Endothelial cell of umbilical vein (primary cell): ENCODE results near the gene SAPCD2. TPM values are rescaled to one million over a fixed set of nuclear protein-coding genes. Genes with fewer than 3 reads are reported as not detected.

Experiments
- BruUV-seq: library from RNA; stranded (reverse); fragments of 400-500 nt; replicated peaks from 2 replicates; lab custom pipeline; 2021; lab: Mats Ljungman, UMichigan
- CTCF ChIA-PET: fragments of 300-600, 350-600 bp; sonication (Branson Sonifier 250); formaldehyde crosslinking; loops from one replicate; lab custom pipeline; 2021; ENCODE audit warnings: antibody characterized with exemption, inconsistent platforms; lab: Charles Lee
- POLR2A ChIA-PET: fragments of 300-600, 350-600 bp; sonication (Branson Sonifier 250); formaldehyde crosslinking; loops from one replicate; lab custom pipeline; 2021; ENCODE audit warnings: antibody characterized with exemption, inconsistent platforms; lab: Charles Lee
- DNase-seq: peaks from one replicate; pipeline ENCODE4 v3.0.0-alpha.2; 2011; ENCODE audit warnings: low read depth, low spot score
- FAIRE-seq: peaks from 2 replicates; lab custom pipeline; 2011; peaks lifted over from hg19 to GRCh38; lab: Jason Lieb, UNC
- H2AFZ ChIP-seq: 2 replicates; pipeline ENCODE4 v1.6.0; 2012; ENCODE audit warnings: low read depth, low read length, control low read depth, inconsistent platforms
- H3K27ac ChIP-seq: 2 replicates; pipeline ENCODE4 v1.5.1; 2011; ENCODE audit warnings: low read depth, mild to moderate bottlenecking, control low read depth, low read length, moderate library complexity; ENCODE audit not compliant: insufficient read depth
- H3K27me3 ChIP-seq, 2 experiments: 2 replicates each; pipeline versions ENCODE4 v1.6.0 to v1.6.1; 2011; ENCODE audit warnings: low read length in 2 of 2, mixed read lengths in 1 of 2; ENCODE audit not compliant: control insufficient read depth in 2 of 2, insufficient read depth in 2 of 2
- H3K36me3 ChIP-seq, 2 experiments: 2 replicates in 1 of 2; 3 replicates in 1 of 2; pipeline ENCODE4 v1.5.1; 2011; ENCODE audit warnings: low read length in 2 of 2, mild to moderate bottlenecking in 1 of 2, moderate library complexity in 1 of 2; ENCODE audit not compliant: control insufficient read depth in 2 of 2, insufficient read depth in 2 of 2; ENCODE audit errors: extremely low read depth in 1 of 2
- H3K4me1 ChIP-seq: 3 replicates; pipeline ENCODE4 v1.5.1; 2011; ENCODE audit warnings: mild to moderate bottlenecking, low read length; ENCODE audit not compliant: control insufficient read depth, insufficient read depth; ENCODE audit errors: extremely low read depth
- H3K4me2 ChIP-seq: 2 replicates; pipeline ENCODE4 v1.6.1; 2011; ENCODE audit warnings: low read length, control low read depth, mixed read lengths; ENCODE audit not compliant: insufficient read depth
- H3K4me3 ChIP-seq, 3 experiments: fragments of 200-600 bp in 1 of 3; sonication (generic), shearing (Covaris generic) in 1 of 3; replicated peaks in 1 of 3; 2 replicates each; pipeline ENCODE4 v1.5.1; 2011 to 2016; ENCODE audit warnings: control low read depth in 3 of 3, low read length in 3 of 3, mild to moderate bottlenecking in 2 of 3, inconsistent platforms in 1 of 3, low read depth in 1 of 3, moderate library complexity in 1 of 3; ENCODE audit not compliant: insufficient read depth in 1 of 3
- H3K79me2 ChIP-seq: 2 replicates; pipeline ENCODE4 v1.6.0; 2012; ENCODE audit warnings: low read length, inconsistent platforms; ENCODE audit not compliant: control insufficient read depth, insufficient read depth
- H3K9ac ChIP-seq: replicated peaks from 2 replicates; pipeline ENCODE3; 2011; ENCODE audit warnings: low read length, control low read depth; ENCODE audit not compliant: insufficient read depth; ENCODE audit errors: extremely low read depth
- H3K9me1 ChIP-seq: replicated peaks from 3 replicates; pipeline ENCODE4 v1.6.0; 2011; ENCODE audit warnings: mild to moderate bottlenecking, low read length; ENCODE audit not compliant: control insufficient read depth, insufficient read depth; ENCODE audit errors: extremely low read depth
- H3K9me3 ChIP-seq: replicated peaks from 2 replicates; pipeline ENCODE4 v1.5.1; 2012; ENCODE audit warnings: low read length, inconsistent platforms; ENCODE audit not compliant: control insufficient read depth, insufficient read depth
- H4K20me1 ChIP-seq: replicated peaks from 2 replicates; pipeline ENCODE3; 2011; ENCODE audit warnings: mild to moderate bottlenecking, low read length; ENCODE audit not compliant: control insufficient read depth, insufficient read depth; ENCODE audit errors: extremely low read depth
- EZH2 ChIP-seq: IDR thresholded peaks from 2 replicates; pipeline ENCODE4 v1.6.1; 2012; ENCODE audit warnings: borderline replicate concordance, low read depth, mild to moderate bottlenecking, moderate library complexity, low read length, inconsistent platforms; ENCODE audit not compliant: severe bottlenecking
- FOS ChIP-seq: IDR thresholded peaks from 2 replicates; pipeline ENCODE4 v1.6.1; 2011; ENCODE audit warnings: mild to moderate bottlenecking, low read length, moderate library complexity, borderline replicate concordance; ENCODE audit not compliant: insufficient read depth
- GATA2 ChIP-seq: IDR thresholded peaks from 2 replicates; pipeline ENCODE4 v1.7.0; 2011; ENCODE audit warnings: low read depth, mild to moderate bottlenecking, moderate library complexity, mixed read lengths, low read length; ENCODE audit not compliant: insufficient read length, insufficient read depth
- JUN ChIP-seq: IDR thresholded peaks from 2 replicates; pipeline ENCODE4 v1.6.1; 2011; ENCODE audit warnings: borderline replicate concordance, low read depth; ENCODE audit not compliant: insufficient read length, insufficient read depth
- MYC ChIP-seq: IDR thresholded peaks from one replicate; pipeline ENCODE4 v1.6.1; 2011; ENCODE audit warnings: mild to moderate bottlenecking, low read depth, low read length
- POLR2A ChIP-seq: IDR thresholded peaks from 2 replicates; pipeline ENCODE4 v1.6.1; 2012; ENCODE audit warnings: low read depth, mild to moderate bottlenecking, control low read depth, low read length
- POLR2AphosphoS5 ChIP-seq: IDR thresholded peaks from 2 replicates; pipeline ENCODE4 v1.6.1; 2012; ENCODE audit warnings: low read depth, mild to moderate bottlenecking, control low read depth, low read length, moderate library complexity; ENCODE audit not compliant: insufficient read depth
- dilution Hi-C: fragments of 300-500 bp; cut with MboI; formaldehyde crosslinking; loops from one replicate; pipeline ENCODE4 v1.15.0; 2019; ENCODE audit warnings: low sequenced_read_pairs; ENCODE audit not compliant: extremely low pct_ligation_motif_present
- intact Hi-C: fragments of 100-400 bp; cut with micrococcal nuclease; formaldehyde crosslinking; loops from one replicate; pipeline ENCODE4 v1.10.0; 2022
- polyA plus RNA-seq, 4 experiments: library from polyadenylated mRNA; depleted of rRNA in 3 of 4; stranded (reverse) in 3 of 4; unstranded in 1 of 4; fragments of >200 nt; gene quantifications; 2 replicates each; pipeline versions ENCODE4 v1.2.1 to v1.2.3, GENCODE V29; 2011 to 2012; ENCODE audit warnings: missing spikeins in 1 of 4
- total RNA-seq: library from RNA; stranded (reverse); gene quantifications from 2 replicates; pipeline ENCODE4 v1.2.3, GENCODE V29; 2021
- TF ChIP-seq, protein P1 (sequence below), 2 donors: IDR thresholded peaks; 1 replicate in 1 of 2; 2 replicates in 1 of 2; pipeline ENCODE4 v1.5.1; 2011; ENCODE audit warnings: low read length in 2 of 2, mild to moderate bottlenecking in 2 of 2, moderate library complexity in 2 of 2, control low read depth in 1 of 2, inconsistent platforms in 1 of 2, low read depth in 1 of 2; ENCODE audit not compliant: insufficient read depth in 1 of 2; ENCODE audit errors: extremely low read depth in 1 of 2
- TF ChIP-seq, protein P2 (sequence below): IDR thresholded peaks from 2 replicates; pipeline ENCODE4 v1.6.1; 2011; ENCODE audit not compliant: insufficient read depth, insufficient read length

The SAPCD2 gene
- total and polyA plus RNA-seq, 2 donors (not counting 3 experiments of a cell fraction or from before 2014, with no cell fraction given): 11.5 to 27.8 TPM

DNA sequence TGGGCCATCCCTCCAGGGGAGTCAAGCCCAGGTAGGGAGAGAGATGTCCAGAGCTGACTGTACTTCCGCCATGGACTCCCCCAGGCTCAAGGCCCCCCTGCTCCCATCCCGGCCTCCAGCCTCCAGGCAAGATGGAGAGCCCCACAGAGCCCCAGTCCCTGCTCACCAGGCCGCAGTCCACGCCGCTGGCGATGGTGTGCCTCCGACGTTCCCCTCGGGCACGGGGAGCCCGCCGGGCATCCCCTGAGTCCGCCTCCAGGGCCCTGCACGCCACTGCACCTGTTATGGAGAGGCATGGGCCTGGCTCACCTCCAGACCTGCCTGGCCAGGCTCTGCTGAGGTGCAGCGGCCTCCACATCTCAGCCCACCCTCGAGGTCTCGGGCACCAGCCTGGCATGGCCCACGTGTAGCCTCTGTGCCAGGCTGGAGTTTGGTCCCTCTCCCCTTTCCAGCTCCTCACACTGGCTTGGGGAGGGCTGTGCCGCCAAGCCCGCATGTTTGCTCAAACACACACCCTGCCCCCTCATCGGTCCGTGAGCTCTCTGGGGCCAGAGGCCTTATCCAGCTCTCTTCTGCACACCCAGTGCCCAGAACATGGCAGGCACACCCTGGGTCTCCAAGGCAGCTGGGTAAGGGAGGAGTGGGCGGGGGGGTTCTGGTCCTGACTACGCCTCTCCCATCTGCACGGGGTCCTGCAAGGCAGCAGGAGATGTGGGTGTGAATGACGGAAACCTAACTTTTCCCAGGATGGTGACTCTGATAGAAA lies 4.1 kb downstream of the SAPCD2 start:
- Histone ChIP-seq H3K9ac (no peak overlapping the region), H3K9me3 (no peaks in the 10 kb centered on the region), H3K9me1 (no peaks in the 10 kb centered on the region), H3K36me3 (no peaks in the 10 kb centered on the region), H3K4me1 (peaks cover 11% of the 10 kb centered on the region), H3K27me3 (no peaks in the 10 kb centered on the region), H2AFZ (no peak overlapping the region), H3K79me2 (peaks cover 9% of the 10 kb centered on the region), H3K27ac (no peak overlapping the region), H4K20me1 (no peaks in the 10 kb centered on the region), H3K4me2 (no peak overlapping the region), H3K4me3 (no peak overlapping the region)
- POLR2A ChIA-PET: no interaction called here
- BruUV-seq: no TSS peak
- FAIRE-seq (no peak), DNase-seq (no peak)
- dilution Hi-C loops (no loop called here), intact Hi-C loops (no loop called here)
- CTCF ChIA-PET: interaction anchor here (0.8 to 8.0 kb wide), 7 partner anchors 11 to 219 kb away, joined by 3 to 152 read pairs (median 10); partner anchors contain the start of genes NPDC1 and UAP1L1
- TF ChIP-seq FOS (no peak), POLR2AphosphoS5 (no peak), MYC (no peak), GATA2 (no peak), POLR2A (no peak), EZH2 (no peak), JUN (no peak)
- TF ChIP-seq, protein P1, sequence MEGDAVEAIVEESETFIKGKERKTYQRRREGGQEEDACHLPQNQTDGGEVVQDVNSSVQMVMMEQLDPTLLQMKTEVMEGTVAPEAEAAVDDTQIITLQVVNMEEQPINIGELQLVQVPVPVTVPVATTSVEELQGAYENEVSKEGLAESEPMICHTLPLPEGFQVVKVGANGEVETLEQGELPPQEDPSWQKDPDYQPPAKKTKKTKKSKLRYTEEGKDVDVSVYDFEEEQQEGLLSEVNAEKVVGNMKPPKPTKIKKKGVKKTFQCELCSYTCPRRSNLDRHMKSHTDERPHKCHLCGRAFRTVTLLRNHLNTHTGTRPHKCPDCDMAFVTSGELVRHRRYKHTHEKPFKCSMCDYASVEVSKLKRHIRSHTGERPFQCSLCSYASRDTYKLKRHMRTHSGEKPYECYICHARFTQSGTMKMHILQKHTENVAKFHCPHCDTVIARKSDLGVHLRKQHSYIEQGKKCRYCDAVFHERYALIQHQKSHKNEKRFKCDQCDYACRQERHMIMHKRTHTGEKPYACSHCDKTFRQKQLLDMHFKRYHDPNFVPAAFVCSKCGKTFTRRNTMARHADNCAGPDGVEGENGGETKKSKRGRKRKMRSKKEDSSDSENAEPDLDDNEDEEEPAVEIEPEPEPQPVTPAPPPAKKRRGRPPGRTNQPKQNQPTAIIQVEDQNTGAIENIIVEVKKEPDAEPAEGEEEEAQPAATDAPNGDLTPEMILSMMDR (IDR thresholded peaks at IDR 0.05; ENCODE audit: extremely low read depth in 1 of 2, insufficient read depth in 1 of 2, low read depth in 1 of 2, low read length in 2 of 2): no peak
- TF ChIP-seq, protein P2, sequence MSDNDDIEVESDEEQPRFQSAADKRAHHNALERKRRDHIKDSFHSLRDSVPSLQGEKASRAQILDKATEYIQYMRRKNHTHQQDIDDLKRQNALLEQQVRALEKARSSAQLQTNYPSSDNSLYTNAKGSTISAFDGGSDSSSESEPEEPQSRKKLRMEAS: no peak
